ENCODE data around the gene FGD4.
"Not testable (repeated sequence)": the region's sequence is repeated elsewhere in the genome, so short reads cannot be mapped to it uniquely, and the experiment has no call there.

FGD4 gene

GRCh38 chr12:32515137-32515873 is 115.9 kb downstream of the FGD4 start:
- TF ChIP-seq CTCF (IDR thresholded peaks at IDR 0.05; ENCODE audit: low read depth, low read length) (no peak), MAX (IDR thresholded peaks at IDR 0.05; ENCODE audit: low read depth, low read length) (no peak), POLR2A (IDR thresholded peaks at IDR 0.05; ENCODE audit: extremely low read depth, insufficient read length) (no peak), MYC (IDR thresholded peaks at IDR 0.05; ENCODE audit: low read depth, low read length) (no peak)
- H3K4me3 ChIP-seq (ENCODE audit: low read depth, low read length): no peak overlapping the region
- no peak for DNase-seq (ENCODE audit: low read depth)

- DNase-seq (ENCODE audit: low read depth): peak; percentile 77
- H3K4me3 ChIP-seq (ENCODE audit: low read depth, low read length): no peak overlapping the region
- no peak for TF ChIP-seq MYC (IDR thresholded peaks at IDR 0.05; ENCODE audit: low read depth, low read length)
- no peak for TF ChIP-seq CTCF (IDR thresholded peaks at IDR 0.05; ENCODE audit: low read depth, low read length)
- no peak for TF ChIP-seq POLR2A (IDR thresholded peaks at IDR 0.05; ENCODE audit: extremely low read depth, insufficient read length)
- no peak for TF ChIP-seq MAX (IDR thresholded peaks at IDR 0.05; ENCODE audit: low read depth, low read length)
These were observed 116.9 kb downstream of the FGD4 start for GRCh38 chr12:32516230-32516629.

GRCh38 chr12:32517966-32518365 is 118.6 kb downstream of the FGD4 start:
- no peak for TF ChIP-seq MYC (IDR thresholded peaks at IDR 0.05; ENCODE audit: low read depth, low read length)
- no peak for TF ChIP-seq POLR2A (IDR thresholded peaks at IDR 0.05; ENCODE audit: extremely low read depth, insufficient read length)
- TF ChIP-seq MAX (IDR thresholded peaks at IDR 0.05; ENCODE audit: low read depth, low read length): no peak
- no peak for TF ChIP-seq CTCF (IDR thresholded peaks at IDR 0.05; ENCODE audit: low read depth, low read length)
- DNase-seq (ENCODE audit: low read depth): no peak

GRCh38 chr12:32519047-32519446 is 119.7 kb downstream of the FGD4 start:
- TF ChIP-seq POLR2A (IDR thresholded peaks at IDR 0.05; ENCODE audit: extremely low read depth, insufficient read length): no peak
- no peak for TF ChIP-seq CTCF (IDR thresholded peaks at IDR 0.05; ENCODE audit: low read depth, low read length)
- H3K4me3 ChIP-seq (ENCODE audit: low read depth, low read length): no peak overlapping the region
- DNase-seq (ENCODE audit: low read depth): no peak

More at GRCh38 chr12:32517966-32518365, 118.6 kb downstream of the FGD4 start:
- H3K4me3 ChIP-seq (ENCODE audit: low read depth, low read length): no peak overlapping the region

GRCh38 chr12:32522331-32523221 is 123.2 kb downstream of the FGD4 start:
- DNase-seq (ENCODE audit: low read depth): peak; percentile 70
- H3K4me3 ChIP-seq (ENCODE audit: low read depth, low read length): peak overlapping the region; percentile 32
- no peak for TF ChIP-seq CTCF (IDR thresholded peaks at IDR 0.05; ENCODE audit: low read depth, low read length)
- 0 out of 2 replicates have a peak, but pooled peaks have one; percentile 31 for TF ChIP-seq MYC (IDR thresholded peaks at IDR 0.05; ENCODE audit: low read depth, low read length)
- TF ChIP-seq POLR2A (IDR thresholded peaks at IDR 0.05; ENCODE audit: extremely low read depth, insufficient read length): no peak
- peak; percentile 31; the same call in 1 of the 2 replicates for TF ChIP-seq MAX (IDR thresholded peaks at IDR 0.05; ENCODE audit: low read depth, low read length)

GRCh38 chr12:32525802-32526201 is 126.4 kb downstream of the FGD4 start:
- H3K4me3 ChIP-seq (ENCODE audit: low read depth, low read length); DNase-seq (ENCODE audit: low read depth): not testable (repeated sequence)

- not testable (repeated sequence) for DNase-seq (ENCODE audit: low read depth); H3K4me3 ChIP-seq (ENCODE audit: low read depth, low read length)
These were observed 127.0 kb downstream of the FGD4 start for GRCh38 chr12:32526343-32526742.

Data from NB4 (cell line).